ENCODE measurements around the gene MSH5.
A peak's percentile ranks its signal among the peaks of the same experiment; 100 is the strongest.
"Not testable (repeated sequence)": the region's sequence is repeated elsewhere in the genome, so short reads cannot be mapped to it uniquely, and the experiment has no call there.

MSH5 gene

DNA sequence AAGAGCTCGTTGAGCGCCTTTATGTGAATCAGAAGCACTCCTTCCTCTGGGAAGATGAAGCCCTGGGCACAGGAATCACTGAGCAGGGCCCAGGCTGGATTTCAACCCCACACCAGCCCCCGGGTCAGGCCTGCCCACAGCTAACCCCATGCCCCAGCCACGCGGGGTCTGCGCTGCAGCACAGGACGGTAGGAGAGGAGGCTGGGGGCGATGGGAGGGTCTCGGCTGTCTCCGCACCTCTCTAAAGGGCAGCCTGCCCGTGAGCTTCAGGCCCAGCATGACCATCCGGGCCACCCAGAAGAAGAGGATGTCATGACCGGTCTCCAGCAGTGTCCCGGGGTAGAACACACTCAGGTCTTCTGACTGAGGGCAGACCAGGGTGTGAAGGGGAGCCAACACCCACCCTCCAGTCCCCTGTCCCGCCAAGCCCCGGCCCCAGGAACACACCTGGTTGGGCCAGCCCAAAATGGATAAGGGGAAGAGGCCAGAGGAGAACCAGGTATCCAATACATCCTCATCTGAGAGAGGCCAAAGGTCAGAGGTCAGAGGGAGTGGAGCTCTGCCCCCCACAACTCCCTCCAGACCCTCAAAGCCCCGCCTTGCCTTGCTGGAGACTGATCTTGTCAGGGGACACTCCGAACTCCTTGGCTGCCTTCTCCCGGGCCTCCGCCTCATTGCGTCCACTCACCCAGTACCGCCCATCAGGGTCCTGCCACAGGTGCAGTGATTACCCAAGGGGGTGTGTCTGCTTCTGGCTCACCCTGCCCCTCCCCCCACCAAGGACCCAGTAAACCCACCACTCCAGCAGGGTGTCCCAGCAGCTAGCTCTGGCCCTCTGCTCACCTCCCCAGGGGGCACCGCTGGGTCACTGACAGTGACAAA, 41.7 kb downstream of the MSH5 start:
- DNase-seq: no peak

DNA sequence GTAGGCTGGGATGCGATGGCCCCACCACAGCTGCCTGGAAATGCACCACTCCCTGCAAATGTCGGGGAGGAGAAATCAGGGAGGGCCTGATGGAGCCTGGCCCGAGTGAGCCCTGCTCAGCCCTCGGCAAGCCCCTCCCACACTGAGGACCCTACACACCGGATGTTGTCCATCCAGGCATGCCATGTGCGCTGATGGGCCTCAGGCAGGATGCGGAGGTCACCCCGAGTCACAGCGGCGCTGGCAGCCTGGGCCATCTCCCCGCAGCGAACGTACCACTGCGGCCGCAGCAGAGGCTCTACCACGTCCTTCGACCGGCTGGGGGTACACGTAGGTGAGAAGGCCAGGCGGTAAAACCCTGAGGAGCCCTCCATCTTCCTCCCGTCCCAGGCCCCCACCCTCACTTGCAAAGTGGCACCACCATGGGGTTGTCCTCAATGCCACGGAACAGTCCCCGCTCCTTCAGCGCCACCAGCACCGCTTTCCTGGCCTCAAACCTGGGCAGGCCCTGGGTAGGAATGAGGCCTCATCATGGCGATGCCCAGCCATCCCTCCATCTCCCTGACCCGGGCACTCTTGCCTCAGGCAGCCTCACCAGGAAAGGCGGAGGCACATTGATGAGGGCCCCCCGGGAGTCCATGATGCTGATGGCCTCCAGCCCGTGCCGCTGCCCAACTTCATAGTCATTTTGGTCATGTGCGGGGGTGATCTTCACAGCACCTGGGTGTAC, 42.5 kb downstream of the MSH5 start:
- no peak for DNase-seq

DNA sequence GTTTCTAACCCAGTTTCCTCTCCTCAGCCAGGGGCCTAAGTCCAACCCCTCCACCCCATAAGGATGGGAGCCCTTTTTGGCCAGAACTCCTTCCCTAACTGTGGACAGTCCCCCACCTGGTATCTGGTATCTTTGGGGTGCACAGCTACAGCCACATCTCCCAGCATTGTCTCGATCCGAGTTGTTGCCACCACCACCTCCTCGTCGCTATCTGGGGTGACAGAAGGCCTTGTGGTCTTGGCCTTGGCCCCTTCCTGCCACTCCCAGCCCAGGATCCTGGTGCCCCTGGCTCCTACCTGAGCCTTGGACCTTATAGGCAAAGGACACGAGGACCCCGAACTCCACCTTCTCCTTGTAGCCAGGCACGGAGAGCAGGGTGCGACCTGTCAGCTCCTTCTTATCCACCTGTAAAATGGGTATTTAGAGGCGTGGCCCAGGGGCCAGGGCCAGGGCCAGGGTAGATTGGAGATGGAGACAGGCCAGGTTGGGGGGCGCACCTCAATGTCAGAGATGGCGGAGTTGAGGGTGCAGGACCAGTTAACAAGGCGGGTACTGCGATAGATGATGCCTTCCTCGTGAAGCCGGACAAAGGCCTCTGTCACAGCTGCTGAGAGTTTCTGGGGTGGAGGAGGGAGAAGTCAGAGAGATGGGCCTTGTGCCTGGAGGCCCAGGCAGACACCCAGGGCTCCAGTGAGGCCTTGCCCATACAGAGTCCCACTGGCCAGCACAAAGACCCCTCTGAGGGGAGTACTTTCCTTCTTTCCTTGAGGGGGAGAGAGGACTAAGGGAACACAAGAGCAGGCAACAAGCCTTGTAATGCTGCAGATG, 44.5 kb downstream of the MSH5 start:
- DNase-seq: peak; percentile 41

DNA sequence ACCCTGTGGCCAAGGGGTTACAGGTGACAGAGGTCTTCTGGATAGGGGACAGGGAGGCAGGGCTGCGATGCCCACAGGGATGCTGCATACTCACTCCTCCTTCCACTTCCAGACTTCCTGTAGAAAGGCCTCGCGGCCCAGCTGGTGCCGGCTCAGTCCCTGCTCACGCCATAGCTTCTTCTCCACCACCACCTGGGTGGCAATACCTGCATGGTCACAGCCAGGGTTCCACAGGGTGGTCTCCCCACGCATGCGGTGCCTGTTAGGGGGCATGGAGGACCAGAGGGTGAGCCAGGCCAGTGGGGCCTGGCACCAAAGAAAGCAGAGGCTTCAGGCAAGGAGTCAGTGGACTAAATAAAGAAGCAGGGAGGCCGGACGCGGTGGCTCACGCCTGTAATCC, 45.7 kb downstream of the MSH5 start:
- no peak for DNase-seq

DNA sequence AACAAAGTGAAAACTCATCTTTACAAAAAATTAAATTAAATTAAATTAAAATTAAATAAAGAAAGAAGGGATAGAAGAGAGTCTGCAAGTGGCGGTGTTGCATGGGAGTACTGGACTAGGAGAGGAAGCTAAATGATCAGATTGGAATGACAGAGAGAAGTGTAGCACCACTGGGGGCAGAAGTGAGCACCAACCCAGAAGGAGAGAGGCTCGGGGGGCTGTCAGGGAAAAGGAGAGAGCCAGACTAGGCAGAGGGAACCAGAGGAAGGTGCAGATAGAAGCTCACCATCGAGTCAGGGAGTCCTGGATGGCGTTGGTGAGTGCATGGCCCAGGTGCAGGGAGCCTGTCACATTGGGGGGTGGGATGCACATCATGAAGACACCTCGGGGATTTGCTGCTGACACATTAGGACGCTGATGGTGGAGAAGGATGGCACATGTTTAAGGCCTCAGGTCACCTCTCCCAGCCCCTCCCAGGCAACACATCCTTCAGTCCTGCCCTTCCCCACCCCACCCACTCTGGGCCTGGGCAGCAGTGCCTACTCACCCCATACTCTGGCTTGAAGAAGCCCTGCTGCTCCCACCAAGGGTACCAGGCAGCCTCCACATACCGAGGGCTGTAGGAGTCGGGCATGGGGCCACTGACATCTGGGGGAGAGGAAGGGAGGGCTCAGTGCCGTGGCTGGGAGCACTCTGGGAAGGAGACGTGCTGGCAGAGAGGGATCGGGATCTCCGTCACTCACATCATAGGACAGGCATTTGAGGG, 51.7 kb downstream of the MSH5 start:
- peak; percentile 69 for DNase-seq

DNA sequence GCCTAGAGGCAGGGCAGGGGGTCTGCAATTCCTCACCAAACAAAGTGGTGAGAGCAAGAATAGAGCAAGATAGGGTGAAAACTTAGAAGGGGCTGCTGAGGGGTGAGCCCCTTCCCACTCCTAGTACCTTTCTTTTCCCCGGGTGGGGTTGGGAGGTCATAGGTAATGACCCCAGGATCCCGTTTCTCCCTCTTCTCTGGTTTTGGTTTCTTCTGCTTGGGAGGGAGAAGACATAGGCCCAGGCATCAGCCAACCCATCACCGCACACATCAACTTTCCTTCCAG, 52.2 kb downstream of the MSH5 start:
- no peak for DNase-seq

DNA sequence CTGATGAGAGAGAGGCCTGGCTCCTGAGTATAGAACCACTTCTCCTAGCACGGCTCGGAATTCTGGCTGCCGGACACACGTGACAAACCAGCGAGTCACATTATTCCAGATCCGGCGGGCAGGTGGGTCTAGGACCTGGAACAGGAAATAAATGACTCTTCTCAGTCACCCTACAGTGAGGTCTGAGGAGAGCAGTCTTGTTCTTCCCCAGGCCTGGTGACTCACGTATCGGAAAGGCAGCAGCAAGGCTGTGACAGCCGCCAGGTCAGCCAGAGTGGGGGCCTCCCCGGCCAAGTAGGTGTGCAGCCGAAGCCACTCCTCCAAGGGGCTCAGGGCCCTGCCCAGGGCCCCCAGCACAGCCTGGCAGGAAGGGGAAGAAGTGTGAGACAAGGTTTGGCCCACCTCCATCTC, 53.0 kb downstream of the MSH5 start:
- no peak for DNase-seq

DNA sequence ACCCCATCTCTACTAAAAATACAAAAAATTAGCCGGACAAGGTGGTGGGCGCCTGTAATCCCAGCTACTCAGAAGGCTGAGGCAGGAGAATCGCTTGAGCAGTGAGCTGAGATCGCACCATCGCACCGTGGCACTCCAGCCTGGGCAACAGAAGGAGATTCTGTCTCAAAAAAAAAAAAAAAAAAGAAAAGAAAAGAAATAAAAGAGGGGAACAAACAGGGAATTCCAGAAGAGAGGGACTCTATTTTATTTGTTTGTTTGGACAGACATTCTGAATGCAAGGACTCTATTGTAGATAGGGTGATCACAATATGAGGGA, 54.1 kb downstream of the MSH5 start:
- not testable (repeated sequence) for DNase-seq

DNA sequence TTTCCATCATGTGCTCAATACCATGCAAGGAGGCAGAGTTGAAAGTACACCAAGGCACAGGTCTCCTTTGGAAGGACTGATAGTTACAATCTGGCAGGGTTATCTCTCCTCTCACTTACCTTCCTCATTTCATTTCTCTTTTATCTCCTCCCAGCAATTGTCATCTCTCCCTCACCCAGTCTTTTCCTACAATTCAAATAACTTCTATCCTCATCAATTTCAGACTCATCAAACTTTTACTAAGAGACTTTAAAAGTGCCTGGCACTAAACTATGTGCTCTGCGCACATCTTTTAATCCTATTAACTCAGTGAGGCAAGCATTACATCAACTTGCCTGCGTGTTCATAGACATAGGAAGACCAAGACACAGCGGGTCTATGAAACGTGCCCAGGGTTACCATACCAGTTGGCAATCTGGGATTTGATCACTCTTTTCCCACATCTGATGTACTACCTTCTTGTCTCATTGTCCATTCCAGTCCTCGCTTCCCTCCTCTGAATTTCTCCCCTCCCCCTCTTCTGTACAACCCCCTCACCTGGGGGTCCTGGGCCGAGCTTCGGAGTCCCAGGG, 54.6 kb downstream of the MSH5 start:
- peak; percentile 60 for DNase-seq

DNA sequence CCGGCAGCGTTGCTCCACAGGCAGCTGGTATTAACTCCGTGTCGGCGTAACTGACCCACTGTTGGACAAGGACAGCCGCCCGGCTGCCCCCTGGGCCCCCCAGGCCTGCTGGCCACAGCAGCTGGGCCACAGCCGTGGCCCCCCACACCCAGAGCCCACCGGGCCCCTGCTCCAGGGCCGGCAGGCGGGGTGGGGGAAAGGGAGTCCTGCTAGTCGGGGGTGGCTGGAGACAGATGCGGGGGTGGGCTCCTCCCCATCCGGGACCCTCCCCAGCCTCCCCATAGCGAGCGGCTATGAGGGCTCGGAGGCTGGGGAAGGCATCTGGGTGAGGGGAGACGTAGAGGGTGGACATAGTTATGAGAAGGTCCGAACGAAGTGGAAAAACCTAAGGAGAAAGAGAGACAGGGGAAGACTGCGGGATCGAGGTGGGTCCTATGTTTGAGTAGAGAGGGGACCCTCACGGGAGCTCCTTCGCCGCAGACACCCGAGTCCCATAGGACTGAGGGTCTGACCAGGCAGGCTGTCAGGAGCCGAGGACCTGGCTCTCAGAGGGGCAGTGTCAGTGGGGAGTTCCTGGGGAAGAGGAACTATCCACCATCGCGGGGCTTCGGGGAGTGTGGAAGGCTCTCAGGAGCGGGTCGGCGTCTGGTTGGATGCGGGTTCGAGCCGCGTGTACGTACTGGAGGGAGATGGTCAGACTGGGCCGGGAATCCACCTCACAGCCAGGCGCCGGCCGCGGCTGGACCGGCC, 55.2 kb downstream of the MSH5 start:
- no peak for DNase-seq

DNA sequence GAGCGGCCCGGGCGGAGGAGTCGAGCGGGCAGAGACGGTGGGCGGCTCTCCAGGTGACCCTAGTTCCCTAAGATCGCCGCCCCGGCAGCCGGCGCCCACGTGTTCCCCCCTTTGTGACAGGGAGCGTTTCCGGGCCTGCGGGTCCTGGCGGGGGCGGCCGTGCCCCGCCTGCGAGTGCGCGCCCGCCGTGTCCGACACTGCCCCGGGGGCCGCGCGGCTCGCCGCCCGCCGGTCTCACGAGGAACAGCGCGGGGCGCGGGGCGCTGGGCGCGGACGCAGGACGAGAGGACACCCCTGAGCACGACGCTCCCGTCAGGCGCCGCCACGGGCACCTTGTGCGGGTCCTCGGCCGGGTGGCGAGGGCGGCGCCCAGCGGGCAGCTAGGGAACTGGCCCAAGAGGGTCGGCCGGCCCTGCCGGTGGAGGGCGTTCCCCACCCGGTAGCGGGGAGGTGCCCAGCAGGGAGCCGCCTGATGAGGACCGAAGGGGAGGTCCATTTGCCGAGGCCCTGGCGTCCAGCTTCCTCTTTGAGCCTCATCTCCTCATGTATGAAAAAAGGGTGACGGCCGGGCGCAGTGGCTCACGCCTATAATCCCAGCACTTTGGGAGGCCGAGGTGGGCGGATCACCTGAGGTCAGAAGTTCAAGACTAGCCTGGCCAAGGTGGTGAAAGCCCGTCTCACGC, 56.0 kb downstream of the MSH5 start, which contains the start of gene VARS1:
Gene VARS1, minus strand, starts transcription at position 137 of the 683 bp plus-strand sequence. CDS start 535 bp downstream, outside the sequence.
- peak; percentile 91 for DNase-seq

DNA sequence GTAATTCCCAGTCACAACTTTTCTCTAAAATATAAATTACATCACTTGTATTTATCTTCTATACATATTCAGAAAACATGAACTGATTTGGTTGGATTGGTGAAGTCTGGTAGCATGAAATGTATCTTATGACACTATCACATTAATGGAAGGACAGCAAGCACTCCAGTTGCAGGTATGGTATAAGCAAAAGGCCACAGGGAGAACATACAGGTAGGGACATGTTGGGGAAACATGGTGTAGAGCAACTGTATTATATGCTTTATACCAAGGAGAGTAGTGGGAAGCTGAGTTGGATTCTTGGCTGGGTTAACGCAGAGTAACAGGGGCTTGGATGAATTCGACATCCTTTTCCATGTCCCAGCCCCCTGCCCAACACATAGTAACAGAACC, 57.2 kb downstream of the MSH5 start:
- no peak for DNase-seq

DNA sequence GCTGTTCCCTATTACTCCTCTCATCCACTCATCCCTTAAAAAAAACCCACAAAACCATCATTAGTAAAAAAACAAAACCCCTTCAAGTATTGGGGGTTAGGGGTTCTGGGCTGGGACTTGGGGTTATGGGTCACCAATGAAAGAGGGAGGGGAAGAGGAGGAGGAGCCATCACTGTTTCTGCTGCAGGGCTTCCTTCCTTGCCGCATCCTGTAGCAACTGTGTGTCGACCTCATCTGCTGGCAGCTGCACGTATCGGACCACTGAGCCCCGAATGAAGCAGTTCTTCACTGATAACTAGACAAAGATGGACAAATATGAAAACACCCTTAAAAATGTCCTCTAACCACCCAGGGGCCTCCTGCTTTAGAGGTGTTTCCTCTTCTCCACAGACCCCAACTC, 57.8 kb downstream of the MSH5 start:
- no peak for DNase-seq

DNA sequence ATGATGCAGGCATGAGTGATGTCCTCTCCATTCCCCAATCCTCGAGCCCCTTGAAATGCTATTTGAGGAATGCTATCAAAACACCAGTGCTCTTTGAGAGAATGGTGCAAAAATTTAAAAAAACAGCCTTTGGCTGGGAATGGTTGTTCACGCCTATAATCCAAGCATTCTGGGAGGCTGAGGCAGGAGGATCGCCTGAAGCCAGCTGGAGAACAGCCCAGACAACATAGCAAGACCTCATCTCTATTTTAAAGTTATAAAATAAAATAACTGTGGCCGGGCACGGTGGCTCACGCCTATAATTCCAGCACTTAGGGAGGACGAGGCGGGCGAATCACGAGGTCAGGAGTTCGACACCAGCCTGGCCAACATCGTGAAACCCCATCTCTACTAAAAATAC, 60.0 kb downstream of the MSH5 start:
- no peak for DNase-seq

DNA sequence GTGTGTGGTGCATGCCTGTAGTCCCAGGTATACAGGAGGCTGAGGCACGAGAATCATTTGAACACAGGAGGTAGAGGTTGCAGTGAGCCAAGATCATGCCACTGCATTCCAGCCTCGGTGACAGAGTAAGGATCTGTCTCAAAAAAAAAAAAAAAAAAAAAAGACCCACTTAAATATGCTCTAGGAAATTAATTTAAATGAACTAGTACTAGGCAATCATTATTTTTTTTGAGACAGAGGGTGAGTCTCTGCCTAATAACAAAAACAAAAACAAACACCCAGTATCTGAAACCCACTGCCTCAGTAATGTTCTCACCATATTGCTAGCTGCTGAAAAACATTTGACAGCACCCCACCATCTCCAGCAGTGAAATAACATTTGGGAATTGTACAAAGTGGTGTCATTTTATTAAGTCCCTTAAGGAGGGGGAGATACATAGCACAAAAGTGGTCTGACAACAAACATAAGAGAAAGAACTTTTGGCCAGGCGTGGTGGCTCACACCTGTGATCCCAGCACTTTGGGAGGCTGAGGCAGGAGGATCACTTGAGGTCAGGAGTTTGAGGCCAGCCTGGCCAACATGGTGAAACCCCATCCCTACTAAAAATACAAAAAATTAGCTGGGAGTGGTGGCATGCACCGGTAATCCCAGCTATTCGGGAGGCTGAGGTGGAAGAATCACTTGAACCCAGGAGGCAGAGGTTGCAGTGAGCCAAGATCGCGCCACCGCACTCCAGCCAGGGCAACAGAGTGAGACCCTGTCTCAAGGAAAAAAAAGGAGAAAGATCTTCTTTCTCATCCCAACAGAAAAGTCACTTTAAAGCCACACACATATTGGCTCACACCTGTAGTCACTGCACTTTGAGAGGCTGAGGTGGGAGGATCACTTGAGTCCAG, 61.5 kb downstream of the MSH5 start:
- not testable (repeated sequence) for DNase-seq

DNA sequence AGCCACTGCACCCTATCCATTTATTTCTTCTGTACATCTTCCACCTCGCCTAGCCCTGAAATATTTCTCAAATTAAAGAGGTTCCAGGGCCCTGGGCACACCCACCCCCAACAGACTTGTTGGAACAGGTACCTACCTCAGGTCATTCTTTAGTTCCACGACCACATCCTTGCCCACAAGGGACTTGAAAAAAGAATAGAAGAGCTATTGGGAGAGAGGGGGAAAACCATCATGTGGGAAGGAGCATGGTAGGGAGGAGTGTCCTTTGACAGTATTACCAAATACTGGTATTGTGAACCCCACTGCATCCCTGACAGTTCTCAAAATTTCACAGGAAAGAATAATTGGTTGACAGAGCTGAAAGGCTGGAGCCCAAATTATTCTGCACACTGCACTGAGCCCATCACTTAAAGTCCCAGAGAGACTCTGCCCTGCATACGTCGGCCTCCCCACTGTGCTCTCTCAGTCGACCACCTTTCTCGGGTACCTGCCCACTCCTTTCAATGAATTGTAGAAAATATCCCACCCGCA, 66.2 kb downstream of the MSH5 start:
- DNase-seq: no peak

DNA sequence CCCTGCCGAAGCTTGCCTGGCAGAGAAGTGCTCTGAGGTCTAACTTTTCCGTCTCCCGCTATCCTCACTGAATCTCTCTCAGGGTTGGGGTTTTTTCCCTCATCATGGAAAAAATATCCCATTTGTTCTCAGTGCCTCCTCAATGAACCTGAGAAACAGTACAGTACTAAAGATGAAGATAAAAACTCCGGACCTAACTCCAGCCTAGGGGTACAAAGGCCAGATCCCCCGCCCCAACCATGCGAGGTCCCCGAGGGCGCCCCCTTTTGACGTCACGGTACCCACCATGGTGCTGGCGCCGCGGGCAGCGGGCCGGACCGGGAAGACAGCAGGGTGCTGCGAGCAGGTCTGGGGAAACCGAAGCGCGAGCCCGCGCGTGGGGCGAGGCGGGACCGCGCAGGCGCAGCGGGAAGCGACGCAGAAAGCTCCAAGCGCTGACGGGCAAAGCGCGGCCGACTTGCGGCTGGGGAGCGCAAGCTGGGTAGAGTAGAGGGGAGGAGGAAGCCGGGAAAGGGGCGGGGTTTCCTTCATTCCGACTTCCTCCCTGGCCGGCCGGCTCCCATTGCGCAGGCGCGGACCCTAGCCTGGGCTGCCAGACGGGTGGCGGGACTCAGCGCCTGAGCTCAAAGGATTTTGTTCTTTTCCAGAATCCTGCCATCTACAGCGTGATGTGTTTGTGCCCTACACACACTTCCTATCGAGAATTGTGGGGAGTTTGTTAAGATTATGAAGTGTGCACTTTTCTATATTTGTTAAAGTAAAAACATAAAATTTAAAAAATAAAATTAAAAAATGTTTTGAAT, 66.9 kb downstream of the MSH5 start, which contains the start of gene LSM2:
Gene LSM2, minus strand, starts transcription at position 497 of the 803 bp plus-strand sequence. Its CDS starts 209 bp downstream, at position 288.
- peak; percentile 97 for DNase-seq

DNA sequence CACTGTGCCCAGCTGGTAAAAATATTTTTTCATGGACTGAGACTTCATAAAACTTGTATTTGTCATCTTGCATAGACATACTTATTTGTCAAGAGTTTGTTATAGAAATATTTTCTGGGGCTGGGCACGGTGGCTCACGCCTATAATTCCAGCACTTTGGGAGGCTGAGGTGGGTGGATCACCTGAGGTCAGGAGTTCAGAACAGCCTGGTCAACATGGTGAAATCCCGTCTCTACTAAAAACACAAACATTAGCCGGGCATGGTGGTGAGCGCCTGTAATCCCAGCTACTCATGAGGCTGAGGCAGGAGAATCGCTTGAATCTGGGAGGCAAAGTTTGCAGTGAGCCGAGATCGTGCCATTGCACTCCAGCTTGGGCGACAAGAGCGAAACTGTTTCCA, 68.8 kb downstream of the MSH5 start:
- DNase-seq: not testable (repeated sequence)

DNA sequence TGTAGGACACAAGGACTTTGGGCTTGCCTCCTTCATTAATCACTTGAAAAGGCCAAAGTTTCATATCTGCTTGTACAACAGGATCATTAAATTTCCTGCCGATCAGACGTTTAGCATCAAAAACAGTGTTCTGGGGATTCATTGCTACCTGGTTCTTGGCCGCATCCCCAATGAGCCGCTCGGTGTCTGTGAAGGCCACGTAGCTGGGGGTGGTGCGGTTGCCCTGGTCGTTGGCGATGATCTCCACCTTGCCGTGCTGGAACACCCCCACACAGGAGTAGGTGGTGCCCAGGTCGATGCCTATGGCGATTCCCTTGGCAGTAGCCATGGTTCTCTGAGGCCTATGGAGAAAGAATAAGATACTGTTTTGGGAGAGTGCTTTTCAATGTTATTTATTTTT, 71.8 kb downstream of the MSH5 start:
- DNase-seq: no peak
